Hematopoietic multipotent progenitor cell treated with erythropoietin and hydrocortisone succinate and interleukin-3 and kit ligand, for 17 days (in vitro differentiated cells): ENCODE data around the gene DCTPP1.

ENCODE experiments used
- DNase-seq: peaks from one replicate; pipeline ENCODE4 v3.0.0-alpha.2; 2015; ENCODE audit warnings: low spot score

DCTPP1 gene

DNA sequence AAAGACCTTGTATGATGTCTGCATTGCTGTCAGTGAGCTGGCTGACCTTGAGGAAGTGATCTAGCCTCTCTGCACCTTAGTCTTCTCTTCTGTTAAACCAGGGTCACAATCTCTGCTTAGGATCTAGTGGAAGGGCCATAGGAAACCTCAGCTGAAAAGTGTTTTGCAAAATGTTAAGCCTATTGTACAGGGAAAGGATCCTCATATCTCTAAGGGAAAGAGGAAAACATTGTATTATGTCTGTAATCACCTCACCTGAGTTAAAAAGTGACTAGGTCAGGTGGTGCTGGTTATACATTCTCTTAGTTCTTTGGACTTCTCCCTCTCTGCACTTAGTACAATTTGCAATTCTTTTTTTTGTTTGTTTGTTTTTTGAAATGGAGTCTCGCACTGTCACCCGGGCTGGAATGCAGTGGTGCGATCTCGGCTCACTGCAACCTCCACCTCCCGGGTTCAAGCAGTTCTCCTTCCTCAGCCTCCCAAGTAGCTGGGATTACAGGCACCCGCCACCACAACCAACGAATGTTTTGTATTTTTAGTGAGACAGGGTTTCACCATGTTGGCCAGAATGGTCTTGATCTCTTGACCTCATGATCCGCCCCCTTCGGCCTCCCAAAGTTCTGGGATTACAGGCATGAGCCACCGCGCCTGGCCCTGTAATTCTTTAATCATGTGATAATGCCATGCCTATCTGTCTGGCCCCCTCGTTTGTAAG lies 17.8 kb upstream of the DCTPP1 start:
- no peak for DNase-seq

DNA sequence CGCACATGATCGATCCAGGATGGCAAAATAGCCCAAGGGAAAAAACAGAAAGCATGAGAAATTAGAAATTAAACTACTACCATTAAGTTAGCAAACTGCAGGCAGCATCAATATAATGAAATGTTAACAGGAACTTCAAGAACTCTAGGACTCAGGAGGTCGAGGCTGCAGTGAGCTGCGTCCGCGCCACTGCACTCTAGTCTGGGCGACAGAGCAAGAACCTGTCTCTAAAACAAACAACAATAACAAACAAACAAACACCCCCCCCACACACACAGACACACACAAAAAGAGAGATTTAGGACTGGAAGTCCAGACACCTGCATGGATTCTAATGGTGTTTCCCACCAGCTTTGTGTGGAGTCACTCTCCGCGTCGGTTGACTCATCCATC lies 16.4 kb upstream of the DCTPP1 start:
- peak; percentile 12 for DNase-seq

DNA sequence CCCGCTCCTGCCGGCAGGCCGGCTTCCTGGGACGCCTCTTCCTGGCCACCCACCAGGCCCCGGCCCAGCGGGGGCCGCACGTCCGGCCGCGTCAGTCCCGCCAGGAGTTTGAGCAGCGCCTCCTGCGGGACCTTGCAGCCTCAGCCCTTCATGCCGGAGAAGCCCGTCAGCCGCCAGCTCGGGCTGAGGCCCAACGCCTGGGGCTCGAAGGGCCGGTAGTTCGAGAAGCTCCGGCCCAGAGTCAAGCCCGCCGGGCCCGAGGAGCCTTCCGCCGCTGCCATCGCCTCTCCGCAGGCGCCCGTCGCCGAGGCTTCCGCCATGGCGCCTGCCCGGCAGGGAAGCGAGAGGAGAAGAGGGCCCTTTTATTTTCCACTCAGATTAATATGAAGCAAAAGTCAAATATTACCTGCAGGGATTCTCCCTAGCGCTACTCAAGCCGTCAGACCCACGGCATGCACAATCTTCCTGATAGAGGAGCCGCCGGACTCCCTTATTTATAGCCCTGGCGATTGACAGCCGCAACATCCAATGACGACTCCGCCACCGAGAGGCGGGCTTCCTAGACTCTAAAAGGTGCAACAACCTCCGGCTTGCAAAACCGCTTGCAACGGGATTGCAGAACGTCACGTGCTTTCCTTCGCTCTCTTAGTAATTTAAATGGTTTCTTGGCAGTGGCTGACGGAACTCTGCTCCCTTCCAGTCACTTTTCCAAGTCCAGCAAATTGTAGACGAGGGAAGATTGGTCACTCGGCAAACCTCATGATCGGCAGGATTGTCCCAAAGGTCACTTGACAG lies 15.8 kb upstream of the DCTPP1 start, which contains the start of gene SEPHS2:
SEPHS2 (minus strand) TSS at position 467 of the 795 bp plus-strand sequence; CDS start at position 320, 147 bp downstream.
- peak; percentile 97 for DNase-seq

DNA sequence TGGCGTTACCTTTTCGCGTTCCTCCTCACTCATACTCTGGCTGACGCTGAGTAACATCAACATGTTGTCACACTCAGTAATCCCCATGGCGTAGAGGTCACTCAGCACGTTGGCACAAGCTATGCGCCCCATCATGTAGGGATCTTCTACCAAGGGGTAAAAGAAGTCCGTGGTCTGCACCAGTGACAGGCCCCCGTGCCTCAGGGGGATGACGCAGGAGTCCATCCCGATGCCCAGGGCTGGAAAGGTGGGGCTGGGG lies 15.2 kb upstream of the DCTPP1 start:
- no peak for DNase-seq

DNA sequence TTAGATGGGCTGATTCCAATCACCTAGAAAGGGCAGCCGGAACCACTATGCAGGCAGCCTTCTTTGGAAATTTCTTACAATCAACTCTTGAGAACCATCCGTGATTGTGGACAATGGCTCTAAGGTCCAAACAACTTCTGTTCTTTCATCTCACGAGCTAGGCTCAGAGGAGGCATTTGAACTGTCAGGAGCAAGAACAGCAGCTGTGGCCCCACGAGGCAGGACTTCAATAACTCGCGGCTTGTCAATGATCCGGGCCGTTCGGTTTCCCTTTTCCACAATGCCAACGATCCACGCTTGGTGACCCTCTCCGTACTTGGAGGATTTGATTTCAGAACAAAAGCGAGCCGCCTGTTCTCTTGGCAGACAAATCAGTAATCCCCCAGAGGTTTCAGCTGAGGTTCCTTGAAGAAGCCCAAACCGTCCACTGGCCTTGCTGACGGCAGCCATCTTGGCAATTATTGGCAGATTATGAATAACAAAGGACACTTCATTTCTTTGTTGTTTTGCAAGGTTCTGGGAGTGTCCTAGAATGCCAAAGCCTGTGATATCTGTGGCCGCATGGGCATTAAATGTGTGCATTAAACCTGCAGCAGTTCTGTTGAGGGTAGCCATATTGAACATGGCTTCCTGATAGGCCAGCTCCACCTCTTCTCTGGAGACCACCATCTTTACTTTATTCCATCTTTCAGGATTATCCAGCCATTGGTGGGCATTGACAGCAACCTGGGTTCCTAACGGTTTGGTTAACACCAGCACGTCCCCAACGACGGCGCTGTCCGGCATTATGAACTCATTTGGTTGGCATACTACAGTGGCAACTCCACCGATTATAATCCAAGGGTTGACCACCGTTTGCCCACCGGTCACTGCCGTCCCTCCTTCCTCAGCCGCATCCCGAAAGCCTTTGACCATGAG lies 14.7 kb upstream of the DCTPP1 start:
- no peak for DNase-seq

DNA sequence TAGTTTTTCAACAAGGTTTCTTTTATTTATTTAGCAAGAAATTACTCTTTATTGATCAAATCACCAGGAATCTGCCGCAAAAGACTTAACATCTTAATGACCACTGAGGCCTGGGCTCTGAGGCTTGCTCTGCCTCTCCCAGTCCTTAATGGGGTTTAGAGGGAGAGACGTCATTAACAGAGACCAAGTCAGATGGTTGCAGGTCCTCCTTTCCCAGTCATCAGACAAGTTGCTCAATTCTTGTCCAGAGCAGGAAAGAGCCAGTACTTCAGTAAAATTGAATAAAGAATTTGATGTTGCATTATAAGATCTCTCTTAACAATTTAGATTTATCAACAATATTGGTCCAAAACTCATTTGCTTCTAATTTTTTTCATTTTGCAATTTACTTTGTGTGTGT lies 13.8 kb upstream of the DCTPP1 start:
- no peak for DNase-seq

DNA sequence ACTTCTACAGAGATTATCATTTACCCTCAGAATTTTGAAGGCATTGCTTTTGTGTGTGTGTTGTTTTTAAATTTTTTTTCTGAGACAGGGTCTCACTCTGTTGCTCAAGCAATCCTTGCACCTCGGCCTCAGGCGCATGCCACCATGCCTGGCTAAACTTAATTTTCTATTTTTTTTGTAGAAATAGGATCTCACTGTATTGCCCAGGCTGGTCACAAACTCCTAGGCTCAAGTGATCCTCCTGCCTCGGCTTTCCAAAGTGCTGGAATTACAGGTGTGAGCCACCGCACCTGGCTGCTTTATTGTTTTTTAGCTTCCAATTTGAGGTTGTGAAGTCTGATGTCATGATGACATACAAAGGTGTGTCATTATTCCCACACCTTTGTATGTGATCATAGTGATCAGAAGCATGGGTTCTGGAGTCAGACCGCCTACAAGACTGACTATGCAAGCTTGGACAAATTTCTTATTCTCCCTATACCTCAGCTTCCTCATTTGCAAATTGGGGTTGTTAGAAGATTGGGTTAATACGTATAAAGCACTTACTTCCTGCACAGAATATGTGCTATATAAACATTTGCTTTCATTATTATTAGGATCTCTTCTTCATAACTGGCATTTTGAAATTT lies 10.0 kb upstream of the DCTPP1 start:
- DNase-seq: no peak

DNA sequence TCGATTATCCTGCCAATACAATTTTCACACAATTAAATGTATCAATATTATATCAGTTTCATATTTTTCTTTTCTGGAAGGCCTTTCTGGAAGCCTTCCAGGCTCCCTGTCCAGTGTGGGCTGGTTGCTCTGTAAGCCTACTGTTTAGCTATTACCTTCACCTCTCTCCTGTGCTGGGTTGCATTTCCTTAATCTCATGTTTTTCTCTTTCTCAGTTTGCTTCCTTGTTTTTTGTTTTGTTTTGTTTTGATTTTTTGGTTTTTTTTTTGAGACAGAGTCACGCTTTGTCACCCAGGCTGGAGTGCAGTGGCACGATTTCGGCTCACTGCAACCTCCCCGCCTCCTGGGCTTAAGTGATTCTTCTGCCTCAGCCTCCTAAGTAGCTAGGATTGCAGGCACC lies 9.0 kb upstream of the DCTPP1 start:
- DNase-seq: no peak

DNA sequence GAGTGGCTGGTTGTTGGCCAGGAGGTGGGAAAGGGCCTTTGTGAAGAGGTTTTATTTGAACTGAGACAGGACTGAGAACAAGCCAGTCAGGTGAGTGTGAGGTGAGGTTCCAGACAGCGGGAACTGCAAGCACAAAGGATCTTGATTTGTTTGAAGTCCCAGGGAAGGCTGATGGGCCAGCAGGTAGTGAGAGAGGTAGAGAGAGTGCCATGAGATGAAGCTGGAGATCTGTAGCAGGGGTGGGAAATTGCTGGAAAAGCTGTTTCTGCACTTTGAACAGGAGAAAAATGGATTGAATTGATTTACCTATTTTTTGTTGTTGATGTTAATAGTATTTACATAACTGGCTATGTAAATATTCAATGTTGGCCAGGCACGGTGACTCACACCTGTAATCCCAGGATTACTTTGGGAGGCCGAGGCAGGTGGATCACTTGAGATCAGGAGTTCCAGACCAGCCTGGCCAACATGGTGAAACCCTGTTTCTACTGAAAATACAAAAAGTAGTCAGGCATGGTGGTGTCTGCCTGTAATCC lies 7.7 kb upstream of the DCTPP1 start:
- DNase-seq: no peak

DNA sequence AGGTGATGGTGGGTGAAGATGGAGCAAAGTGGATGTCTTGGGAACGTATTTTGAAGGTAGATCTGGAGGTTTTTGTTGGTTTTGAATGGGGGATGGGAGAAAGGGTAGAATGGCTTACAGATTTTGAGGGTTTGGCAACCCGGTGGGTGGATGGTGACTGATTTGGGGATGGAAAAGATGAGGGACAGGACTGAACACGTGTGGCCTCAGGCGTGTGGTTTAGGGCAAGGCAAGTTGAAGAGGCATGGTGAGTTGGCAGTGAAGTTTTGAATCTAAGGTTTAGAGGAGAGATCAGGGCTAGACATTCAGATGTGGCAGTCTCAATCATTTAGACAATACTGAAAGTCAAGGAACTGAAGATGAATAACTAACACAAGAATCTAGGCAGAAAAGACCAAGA lies 5.0 kb upstream of the DCTPP1 start:
- DNase-seq: no peak

DNA sequence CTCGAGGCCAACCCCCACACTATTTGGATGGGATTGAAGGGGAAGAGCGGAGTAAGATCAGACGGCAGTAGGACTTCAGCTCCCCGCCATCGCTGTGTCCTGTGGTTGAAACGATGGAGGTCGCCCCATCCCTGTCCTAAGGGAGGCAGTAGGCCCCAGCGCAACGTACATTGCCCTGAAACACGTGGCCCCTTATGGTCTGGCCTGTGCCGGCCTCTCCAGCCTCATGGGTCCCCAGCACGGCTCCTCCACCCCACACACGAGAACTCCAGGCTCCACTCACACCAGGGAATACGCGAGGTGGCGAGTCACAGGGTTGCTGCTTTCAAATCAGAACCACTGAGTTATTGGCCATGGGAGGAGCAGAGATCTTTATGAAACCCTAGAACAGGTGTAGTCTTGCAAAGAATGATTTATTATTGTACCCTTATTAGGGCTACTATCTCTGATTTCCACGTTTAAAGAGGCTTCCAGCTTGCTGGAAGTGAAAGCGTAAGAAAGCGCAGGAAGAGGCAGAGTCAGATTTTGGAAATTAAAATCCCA lies 669 bp upstream of the DCTPP1 start:
- no peak for DNase-seq

DNA sequence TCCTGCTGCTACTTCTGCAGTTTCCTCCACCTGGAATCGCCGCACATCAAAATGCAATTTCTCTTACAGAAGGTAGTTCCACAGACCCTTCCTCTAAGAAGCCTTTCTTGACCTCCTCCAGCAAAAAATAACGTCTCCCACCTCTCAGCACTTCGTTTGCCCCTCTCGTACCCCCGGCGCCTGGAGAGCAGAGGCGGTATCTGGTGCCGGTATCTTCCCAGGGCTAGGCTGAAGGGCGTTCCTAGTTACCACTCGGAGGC lies 482 bp downstream of the DCTPP1 start:
- DNase-seq: no peak

DNA sequence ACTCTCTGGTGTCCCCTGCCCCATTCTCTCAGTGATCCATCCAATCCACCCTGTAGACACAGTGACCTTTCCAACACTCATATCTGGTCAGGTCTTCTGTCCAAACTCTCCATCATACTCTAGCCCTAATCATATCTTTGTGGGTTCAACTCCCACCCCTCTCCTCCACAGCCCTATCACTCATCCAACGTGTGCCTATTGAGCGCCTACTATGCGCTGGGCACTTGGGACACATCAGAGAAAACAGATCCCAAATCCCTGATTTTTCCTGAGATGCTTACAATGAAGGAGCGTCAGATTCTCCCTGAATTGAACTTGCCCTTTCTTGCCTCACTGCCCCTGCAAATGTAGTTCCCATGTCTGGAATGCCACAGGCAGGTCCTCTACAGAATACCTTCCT lies 1.8 kb downstream of the DCTPP1 start:
- DNase-seq: no peak

DNA sequence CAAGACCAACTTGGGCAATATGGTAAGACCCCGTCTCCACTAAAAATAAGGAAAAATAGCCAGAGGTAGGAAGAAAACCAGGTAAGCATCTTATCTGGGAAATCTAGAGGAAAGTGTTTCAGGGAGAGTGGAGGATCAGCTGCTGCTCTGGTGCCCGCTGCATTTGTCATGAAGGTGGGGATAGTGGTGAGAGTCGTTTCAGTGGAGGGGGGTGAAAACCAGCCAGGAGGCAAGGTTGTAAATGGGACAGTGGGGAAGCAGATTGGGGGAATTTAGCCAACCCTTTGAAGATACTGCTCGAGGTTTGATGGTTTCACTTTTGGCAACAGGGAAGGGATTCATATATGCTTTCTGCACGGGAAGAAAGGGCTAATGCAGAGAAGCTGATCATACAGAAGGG lies 8.8 kb downstream of the DCTPP1 start:
- no peak for DNase-seq

DNA sequence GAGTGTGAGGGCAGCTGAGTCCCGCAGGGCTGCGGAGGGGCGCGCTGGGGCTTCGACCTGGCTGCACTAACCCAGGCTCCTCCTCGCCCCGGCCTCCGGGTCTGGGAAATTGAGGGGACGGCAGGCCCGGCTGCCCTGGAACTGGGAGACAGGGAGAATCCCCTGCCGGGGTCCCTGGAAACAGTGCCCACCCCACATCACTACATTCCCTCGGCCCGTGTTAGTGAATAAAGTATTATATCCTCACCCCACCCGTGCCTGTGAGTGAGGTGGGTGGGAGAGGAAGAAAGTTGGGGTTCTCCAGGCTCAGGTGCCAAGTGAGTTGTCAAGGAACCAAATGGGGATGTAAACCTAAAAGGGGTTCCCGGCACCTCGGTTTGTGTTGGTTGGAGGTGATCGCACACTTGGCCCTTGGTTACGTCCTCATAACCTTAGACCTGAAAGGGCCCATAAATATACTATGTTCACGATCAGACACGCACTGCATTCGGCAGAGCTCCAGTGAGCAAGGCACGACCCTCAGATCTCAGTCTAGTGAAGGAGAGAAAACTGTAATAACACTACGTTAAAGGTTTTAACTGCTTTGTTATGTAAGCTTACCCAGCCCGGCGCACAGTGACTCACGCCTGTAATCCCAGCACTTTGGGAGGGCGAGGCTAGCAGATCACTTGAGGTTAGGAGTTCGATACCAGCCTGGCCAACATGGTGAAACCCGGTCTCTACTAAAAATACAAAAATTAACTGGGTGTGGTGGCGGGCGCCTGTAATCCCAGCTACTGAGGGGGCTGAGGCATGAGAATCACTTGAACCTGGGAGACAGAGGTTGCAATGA lies 11.3 kb downstream of the DCTPP1 start:
- DNase-seq: no peak

DNA sequence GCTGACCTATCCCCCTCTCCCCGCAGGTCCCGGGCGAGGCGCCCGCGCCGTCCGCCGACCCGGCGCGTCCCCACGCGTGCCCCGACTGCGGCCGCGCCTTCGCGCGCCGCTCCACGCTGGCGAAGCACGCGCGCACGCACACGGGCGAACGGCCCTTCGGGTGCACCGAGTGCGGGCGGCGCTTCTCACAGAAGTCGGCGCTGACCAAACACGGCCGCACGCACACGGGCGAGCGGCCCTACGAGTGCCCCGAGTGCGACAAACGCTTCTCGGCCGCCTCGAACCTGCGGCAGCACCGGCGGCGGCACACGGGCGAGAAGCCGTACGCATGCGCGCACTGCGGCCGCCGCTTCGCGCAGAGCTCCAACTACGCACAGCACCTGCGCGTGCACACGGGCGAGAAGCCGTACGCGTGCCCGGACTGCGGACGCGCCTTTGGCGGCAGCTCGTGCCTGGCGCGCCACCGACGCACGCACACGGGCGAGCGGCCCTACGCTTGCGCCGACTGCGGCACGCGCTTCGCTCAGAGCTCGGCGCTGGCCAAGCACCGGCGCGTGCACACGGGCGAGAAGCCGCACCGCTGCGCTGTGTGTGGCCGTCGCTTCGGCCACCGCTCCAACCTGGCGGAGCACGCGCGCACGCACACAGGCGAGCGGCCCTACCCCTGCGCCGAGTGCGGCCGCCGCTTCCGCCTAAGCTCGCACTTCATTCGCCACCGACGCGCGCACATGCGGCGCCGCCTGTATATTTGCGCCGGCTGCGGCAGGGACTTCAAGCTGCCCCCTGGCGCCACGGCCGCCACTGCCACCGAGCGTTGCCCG lies 12.1 kb downstream of the DCTPP1 start:
- peak; percentile 66 for DNase-seq

DNA sequence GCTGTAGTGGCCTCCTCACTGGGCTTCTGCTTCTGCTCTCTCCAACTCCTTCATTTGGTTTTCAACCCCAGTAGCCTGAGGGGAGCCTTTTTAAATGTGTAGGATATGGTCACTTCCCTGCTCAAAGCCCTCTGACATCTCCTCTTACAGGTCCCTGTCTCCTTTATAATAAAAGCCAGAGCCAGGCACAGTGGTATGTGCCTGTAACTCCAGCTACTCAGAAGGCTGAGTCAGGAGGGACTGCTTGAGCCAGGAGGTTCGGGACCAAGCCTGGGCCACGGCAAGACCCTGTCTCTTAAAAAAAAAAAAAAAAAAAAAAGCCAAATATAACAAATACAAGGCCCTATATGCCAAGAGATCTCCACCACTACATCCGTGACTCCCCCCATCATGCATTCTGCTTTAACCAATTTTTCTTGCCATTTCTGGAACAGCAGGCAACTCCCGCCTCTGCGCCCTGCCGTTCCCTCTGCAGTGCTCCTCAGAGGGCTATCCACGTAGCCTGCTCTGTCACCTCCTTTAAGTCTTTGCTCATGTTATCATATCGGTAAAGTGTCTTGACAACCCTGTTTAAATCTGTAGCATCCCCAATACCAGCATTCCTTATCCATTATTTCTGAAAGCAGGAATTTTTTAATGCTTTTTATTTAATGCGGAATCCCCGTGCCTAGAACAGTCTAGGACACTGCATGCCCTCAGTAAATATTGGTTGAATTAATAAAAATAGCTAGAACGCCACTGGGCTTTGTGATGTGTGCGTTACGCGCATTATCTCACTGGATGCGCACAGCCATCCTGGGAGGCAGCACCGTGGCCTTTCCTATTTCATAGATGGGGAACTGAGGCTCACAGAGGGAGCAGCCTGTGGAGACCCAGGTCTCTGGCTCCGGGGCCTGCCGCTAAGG lies 13.0 kb downstream of the DCTPP1 start:
- DNase-seq: no peak

DNA sequence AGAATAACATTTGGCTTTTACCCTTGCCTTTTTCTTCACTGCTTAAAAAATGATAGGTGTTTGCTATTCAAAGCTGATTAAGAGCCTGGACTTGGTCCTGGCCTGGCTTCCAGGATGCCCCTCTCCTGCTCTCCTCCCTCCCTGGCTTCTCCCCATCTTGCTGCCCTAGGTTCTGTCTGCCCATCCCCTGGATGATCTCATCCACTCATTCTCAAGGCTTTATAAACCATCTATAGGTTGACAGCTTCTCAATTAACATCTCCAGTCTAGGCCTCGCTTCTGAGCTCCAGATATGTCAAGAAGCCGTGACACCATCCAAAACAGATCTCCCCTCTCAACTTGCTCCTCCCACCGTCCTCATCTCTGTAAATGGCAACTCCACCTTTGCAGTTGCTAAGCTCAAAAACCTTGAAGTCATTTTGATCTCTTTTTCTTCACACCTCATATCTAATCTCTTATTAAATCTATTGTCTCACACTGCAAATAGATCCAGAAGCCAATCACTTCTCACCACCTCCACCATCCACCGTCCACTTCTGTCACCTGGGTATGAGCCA lies 13.7 kb downstream of the DCTPP1 start:
- DNase-seq: no peak

DNA sequence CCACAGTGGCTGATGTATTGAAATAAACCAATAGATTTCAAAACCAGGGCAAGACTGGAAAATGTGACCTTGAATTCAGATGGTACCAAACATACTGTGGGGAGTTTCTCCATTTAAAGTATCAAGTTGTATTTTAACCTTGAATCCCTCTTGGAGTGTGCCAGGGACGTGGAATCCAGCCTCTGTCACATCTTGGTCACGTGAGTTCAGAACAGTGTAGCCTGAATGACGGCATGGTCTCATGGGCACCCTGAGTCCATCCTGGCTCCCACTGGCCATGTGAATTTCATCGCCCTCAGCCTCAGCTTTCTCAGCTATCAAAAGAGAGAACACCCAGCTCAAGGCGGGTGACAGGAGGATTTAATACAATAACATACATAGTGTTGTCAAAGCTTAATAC lies 15.7 kb downstream of the DCTPP1 start:
- no peak for DNase-seq
